ENCODE results near the gene ZNF609.

The ZNF609 gene

DNA sequence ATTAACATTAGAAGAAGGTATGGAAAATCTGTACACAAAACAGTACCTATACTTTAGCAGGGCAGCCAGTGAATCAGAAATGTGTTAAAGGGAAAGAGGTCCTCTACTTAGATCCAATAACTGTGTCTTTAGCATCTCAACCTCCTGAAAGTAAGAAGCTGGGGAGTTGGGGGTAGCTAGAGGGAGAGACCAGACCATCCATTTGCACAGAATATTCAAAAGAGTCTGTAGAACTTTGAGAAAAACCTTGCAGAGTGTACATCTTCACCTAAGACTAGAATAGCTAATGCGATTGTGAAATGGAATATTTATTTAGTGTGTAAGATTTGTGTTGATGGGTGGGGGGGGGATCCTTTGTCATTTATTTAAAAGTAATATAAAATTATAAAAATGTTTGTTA lies 190.2 kb downstream of the ZNF609 start:
- TF ChIP-seq TAF1 (IDR thresholded peaks at IDR 0.05; ENCODE audit: low read depth, low read length), result no peak
- no peak for TF ChIP-seq SPI1 (IDR thresholded peaks at IDR 0.05; ENCODE audit: low read depth, low read length)
- no peak for TF ChIP-seq POU2F2 (IDR thresholded peaks at IDR 0.05; ENCODE audit: low read depth, low read length)
- TF ChIP-seq POLR2AphosphoS5 (IDR thresholded peaks at IDR 0.05; ENCODE audit: low read depth, low read length), result no peak
- TF ChIP-seq POLR2A (IDR thresholded peaks at IDR 0.05; ENCODE audit: low read depth, low read length), result no peak
- TF ChIP-seq PAX5 (IDR thresholded peaks at IDR 0.05; ENCODE audit: insufficient read depth, low read length, severe bottlenecking), result no peak
- no peak for FAIRE-seq

DNA sequence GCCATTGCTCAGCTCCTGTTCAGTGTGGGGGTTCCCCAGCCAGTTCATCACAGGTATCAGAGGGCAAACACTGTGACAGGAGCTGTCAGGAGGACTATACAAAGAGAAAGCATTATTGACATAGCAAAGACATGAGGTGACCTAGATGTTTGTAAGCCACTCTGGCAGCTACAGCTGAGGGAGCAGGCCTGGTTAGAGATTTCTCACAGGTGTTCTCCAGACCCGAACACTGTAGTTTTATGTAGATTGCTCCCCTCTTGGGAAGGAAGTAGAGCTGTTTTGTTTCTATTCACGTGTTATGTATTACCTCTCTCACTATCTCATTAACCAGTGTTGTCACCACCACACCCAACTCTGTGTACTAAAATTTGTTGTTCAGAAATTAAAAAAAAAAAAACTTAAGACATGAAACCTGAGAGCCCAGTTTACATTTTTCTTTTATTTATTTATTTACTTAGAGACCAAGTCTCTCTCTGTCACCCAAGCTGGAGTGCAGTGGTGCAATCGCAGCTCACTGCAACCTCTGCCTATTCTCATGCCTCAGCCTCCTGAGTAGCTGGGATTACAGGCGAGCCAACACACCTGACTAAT lies 191.3 kb downstream of the ZNF609 start:
- peak; percentile 93 for FAIRE-seq
- DNase-seq (ENCODE audit: insufficient read length, low spot score), result no peak

More for the DNA sequence above, 190.2 kb downstream of the ZNF609 start:
- no peak for DNase-seq (ENCODE audit: insufficient read length, low spot score)

DNA sequence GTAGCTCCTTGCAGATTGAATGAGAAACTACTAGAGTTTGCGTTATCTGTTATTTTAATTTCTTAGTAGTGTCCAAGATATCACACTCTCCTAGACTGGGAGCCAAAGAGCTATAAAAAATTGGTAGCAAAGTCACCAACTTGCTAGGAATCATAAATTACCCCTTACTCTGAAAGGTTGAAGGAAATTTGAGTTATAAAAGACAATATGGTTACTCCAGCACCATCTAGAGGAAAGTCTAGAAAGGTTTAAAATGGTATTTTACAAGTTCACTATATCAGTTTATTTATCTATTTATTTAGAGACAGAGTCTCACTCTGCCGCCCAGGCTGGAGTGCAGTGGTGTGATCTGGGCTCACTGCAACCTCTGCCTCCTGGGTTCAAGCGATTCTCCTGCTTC lies 193.4 kb downstream of the ZNF609 start:
- no peak for FAIRE-seq
- TF ChIP-seq SPI1 (IDR thresholded peaks at IDR 0.05; ENCODE audit: low read depth, low read length) (no peak), TAF1 (IDR thresholded peaks at IDR 0.05; ENCODE audit: low read depth, low read length) (no peak), POLR2AphosphoS5 (IDR thresholded peaks at IDR 0.05; ENCODE audit: low read depth, low read length) (no peak), POU2F2 (IDR thresholded peaks at IDR 0.05; ENCODE audit: low read depth, low read length) (no peak), PAX5 (IDR thresholded peaks at IDR 0.05; ENCODE audit: insufficient read depth, low read length, severe bottlenecking) (no peak), POLR2A (IDR thresholded peaks at IDR 0.05; ENCODE audit: low read depth, low read length) (no peak)
- no peak for DNase-seq (ENCODE audit: insufficient read length, low spot score)

More for the DNA sequence above, 191.3 kb downstream of the ZNF609 start:
- TF ChIP-seq TAF1 (IDR thresholded peaks at IDR 0.05; ENCODE audit: low read depth, low read length), result no peak
- TF ChIP-seq POU2F2 (IDR thresholded peaks at IDR 0.05; ENCODE audit: low read depth, low read length), result peak; percentile 60; the same call in 1 of the 2 replicates

DNA sequence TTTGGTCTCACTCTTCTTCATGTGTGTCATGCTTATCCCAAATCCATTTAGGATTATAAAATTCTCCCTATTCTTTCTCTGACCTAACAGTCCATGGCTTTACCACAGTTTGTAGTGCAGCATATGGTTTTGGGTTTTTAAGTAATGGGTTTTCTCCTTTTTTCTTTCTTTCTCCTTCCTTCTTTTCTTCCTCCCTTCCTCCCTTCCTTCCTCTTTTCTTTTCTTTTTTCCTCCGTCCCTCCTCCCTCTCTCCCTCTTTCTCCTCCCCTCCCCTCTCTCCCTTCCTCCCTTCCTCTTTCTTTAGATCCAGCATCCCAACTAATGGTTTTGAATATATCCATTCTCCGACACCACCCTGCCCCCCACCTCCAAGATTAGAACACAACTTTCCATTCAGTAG lies 196.1 kb downstream of the ZNF609 start:
- TF ChIP-seq POLR2A (IDR thresholded peaks at IDR 0.05; ENCODE audit: low read depth, low read length), result no peak
- no peak for TF ChIP-seq TAF1 (IDR thresholded peaks at IDR 0.05; ENCODE audit: low read depth, low read length)
- TF ChIP-seq POLR2AphosphoS5 (IDR thresholded peaks at IDR 0.05; ENCODE audit: low read depth, low read length), result no peak
- TF ChIP-seq PAX5 (IDR thresholded peaks at IDR 0.05; ENCODE audit: insufficient read depth, low read length, severe bottlenecking), result no peak
- no peak for TF ChIP-seq SPI1 (IDR thresholded peaks at IDR 0.05; ENCODE audit: low read depth, low read length)
- no peak for TF ChIP-seq POU2F2 (IDR thresholded peaks at IDR 0.05; ENCODE audit: low read depth, low read length)
- DNase-seq (ENCODE audit: insufficient read length, low spot score) (no peak), FAIRE-seq (no peak)

DNA sequence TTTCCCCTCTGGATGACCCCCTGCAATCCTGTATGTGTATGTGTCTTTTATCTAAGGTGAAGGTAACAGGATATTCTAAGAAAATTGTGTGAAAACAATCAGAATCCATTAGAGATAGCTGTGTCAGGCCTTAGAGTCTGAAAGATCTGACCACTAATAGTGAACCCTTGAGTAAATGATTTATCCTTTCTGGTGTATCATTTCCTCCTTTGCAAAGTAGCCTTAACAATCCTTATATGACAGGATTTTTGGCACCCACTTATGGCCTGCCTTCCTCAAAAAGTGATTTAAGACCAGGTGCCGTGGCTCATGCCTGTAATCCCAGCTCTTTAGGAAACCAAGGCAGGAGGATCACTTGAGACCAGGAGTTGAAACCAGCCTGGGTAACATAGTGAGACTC lies 204.8 kb downstream of the ZNF609 start:
- DNase-seq (ENCODE audit: insufficient read length, low spot score) (no peak), FAIRE-seq (no peak)
- TF ChIP-seq POLR2AphosphoS5 (IDR thresholded peaks at IDR 0.05; ENCODE audit: low read depth, low read length) (no peak), SPI1 (IDR thresholded peaks at IDR 0.05; ENCODE audit: low read depth, low read length) (peak; percentile 33; the same call in 1 of the 2 replicates), POLR2A (IDR thresholded peaks at IDR 0.05; ENCODE audit: low read depth, low read length) (no peak), TAF1 (IDR thresholded peaks at IDR 0.05; ENCODE audit: low read depth, low read length) (no peak)

DNA sequence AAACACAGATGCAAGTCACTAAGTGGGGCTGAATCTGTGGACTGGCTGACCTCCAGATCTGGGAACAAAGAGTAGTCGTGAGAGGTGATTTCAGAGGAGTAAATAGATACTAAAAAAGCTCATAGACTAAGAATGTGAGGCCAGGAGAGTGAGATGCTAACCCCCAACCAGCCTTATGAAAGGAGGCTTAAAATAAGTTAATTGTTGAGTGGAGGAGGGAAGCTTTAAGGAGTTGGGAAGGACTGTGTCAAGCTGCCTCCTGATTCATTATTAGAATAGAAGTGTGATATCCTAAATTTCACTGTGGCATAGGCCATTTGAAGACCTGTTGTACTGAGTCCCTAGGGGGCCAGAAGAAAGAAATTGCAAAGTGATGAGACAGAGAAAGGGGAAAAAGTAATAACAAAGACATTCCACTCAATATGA lies 207.4 kb downstream of the ZNF609 start:
- no peak for TF ChIP-seq SPI1 (IDR thresholded peaks at IDR 0.05; ENCODE audit: low read depth, low read length)
- TF ChIP-seq POU2F2 (IDR thresholded peaks at IDR 0.05; ENCODE audit: low read depth, low read length), result no peak
- no peak for TF ChIP-seq PAX5 (IDR thresholded peaks at IDR 0.05; ENCODE audit: insufficient read depth, low read length, severe bottlenecking)
- TF ChIP-seq POLR2AphosphoS5 (IDR thresholded peaks at IDR 0.05; ENCODE audit: low read depth, low read length), result no peak
- no peak for TF ChIP-seq TAF1 (IDR thresholded peaks at IDR 0.05; ENCODE audit: low read depth, low read length)
- no peak for TF ChIP-seq POLR2A (IDR thresholded peaks at IDR 0.05; ENCODE audit: low read depth, low read length)
- FAIRE-seq (no peak), DNase-seq (ENCODE audit: insufficient read length, low spot score) (no peak)

DNA sequence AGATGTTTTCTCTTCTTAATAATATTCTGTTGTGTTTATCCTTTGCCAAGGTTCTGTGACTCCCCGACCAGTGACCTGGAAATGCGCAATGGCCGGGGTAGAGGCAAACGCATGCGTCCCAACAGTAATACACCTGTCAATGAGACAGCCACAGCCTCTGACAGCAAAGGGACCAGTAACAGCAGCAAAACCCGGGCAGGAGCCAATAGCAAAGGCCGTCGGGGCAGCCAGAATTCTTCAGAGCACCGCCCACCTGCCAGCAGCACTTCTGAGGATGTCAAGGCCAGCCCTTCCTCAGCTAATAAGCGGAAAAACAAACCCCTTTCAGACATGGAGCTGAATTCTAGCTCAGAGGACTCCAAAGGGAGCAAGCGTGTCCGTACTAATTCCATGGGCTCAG lies 213.5 kb downstream of the ZNF609 start:
- DNase-seq (ENCODE audit: insufficient read length, low spot score), result no peak
- TF ChIP-seq POU2F2 (IDR thresholded peaks at IDR 0.05; ENCODE audit: low read depth, low read length), result no peak
- FAIRE-seq, result no peak

DNA sequence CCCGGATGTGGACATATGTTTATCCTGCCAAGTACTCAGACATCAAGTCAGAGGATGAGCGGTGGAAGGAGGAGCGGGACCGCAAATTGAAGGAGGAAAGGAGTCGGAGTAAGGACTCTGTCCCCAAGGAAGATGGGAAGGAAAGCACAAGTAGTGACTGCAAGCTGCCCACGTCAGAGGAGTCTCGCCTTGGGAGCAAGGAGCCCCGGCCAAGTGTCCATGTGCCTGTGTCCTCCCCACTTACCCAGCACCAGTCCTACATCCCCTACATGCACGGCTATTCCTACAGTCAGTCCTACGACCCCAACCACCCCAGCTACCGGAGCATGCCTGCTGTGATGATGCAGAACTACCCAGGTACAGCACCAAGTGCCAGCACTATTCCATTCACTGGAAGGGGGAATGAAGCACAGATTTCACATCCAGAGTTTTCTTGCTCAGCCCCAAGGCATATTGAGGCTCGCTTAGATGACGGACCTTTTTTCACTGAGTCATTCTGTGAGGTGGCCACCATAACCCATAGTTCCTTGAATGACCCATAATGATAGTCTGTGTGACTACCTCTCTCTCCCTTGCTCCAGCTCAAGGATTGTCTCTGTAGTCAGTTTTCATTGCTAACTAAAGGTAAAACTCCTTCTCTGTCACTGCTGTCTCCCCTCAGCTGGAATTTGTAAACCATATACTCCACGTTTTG lies 217.9 kb downstream of the ZNF609 start:
- no peak for DNase-seq (ENCODE audit: insufficient read length, low spot score)
- no peak for FAIRE-seq
- TF ChIP-seq POU2F2 (IDR thresholded peaks at IDR 0.05; ENCODE audit: low read depth, low read length) (no peak), POLR2AphosphoS5 (IDR thresholded peaks at IDR 0.05; ENCODE audit: low read depth, low read length) (no peak), PAX5 (IDR thresholded peaks at IDR 0.05; ENCODE audit: insufficient read depth, low read length, severe bottlenecking) (no peak), POLR2A (IDR thresholded peaks at IDR 0.05; ENCODE audit: low read depth, low read length) (no peak), TAF1 (IDR thresholded peaks at IDR 0.05; ENCODE audit: low read depth, low read length) (no peak), SPI1 (IDR thresholded peaks at IDR 0.05; ENCODE audit: low read depth, low read length) (no peak)

DNA sequence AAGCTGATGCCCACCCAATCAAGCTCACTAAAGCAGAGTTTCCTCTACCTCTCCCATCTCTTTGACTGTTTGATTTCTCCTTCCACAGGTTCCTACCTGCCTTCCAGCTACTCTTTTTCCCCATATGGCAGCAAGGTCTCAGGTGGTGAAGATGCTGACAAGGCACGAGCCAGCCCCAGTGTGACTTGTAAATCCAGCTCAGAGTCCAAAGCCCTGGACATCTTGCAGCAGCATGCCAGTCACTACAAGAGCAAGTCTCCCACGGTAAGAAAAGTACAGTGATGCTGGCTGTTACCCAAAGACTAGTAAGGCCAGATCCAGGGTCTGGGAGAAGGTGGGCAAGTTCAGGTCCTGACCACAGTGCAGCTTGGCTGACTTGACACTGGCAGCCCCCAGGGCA lies 219.7 kb downstream of the ZNF609 start:
- no peak for FAIRE-seq
- TF ChIP-seq POLR2AphosphoS5 (IDR thresholded peaks at IDR 0.05; ENCODE audit: low read depth, low read length) (no peak), PAX5 (IDR thresholded peaks at IDR 0.05; ENCODE audit: insufficient read depth, low read length, severe bottlenecking) (no peak), POU2F2 (IDR thresholded peaks at IDR 0.05; ENCODE audit: low read depth, low read length) (no peak), POLR2A (IDR thresholded peaks at IDR 0.05; ENCODE audit: low read depth, low read length) (no peak), SPI1 (IDR thresholded peaks at IDR 0.05; ENCODE audit: low read depth, low read length) (no peak)

DNA sequence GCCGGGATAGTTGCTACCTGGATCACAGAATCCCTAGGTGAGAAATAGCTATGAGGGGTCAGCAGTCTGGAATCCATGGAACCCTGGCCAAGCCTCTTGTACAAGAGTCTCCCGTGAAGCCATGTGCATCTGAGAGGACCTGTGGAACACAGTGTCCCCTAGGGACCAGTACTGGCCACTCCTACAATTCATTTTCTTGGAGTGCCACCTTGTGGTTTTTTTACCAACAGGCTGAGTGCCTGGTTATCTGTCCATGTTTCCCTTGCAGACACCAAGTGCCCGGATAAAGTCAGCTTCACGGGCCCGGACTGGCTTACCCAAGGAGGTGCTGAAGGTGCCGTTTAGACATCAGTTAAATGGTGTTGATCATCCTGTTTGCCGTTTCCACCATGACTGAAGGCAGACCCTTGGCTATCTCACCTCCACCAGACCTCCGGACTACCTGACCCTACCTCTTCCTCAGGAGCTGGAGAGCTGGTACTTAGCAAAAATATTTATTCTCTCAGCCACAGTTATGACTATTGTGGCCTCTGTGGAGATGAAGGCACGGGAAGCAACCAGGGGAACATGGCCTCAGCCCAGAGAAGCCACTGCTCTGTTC lies 221.1 kb downstream of the ZNF609 start:
- DNase-seq (ENCODE audit: insufficient read length, low spot score) (peak; percentile 34), FAIRE-seq (no peak)
- no peak for TF ChIP-seq SPI1 (IDR thresholded peaks at IDR 0.05; ENCODE audit: low read depth, low read length)
- no peak for TF ChIP-seq POU2F2 (IDR thresholded peaks at IDR 0.05; ENCODE audit: low read depth, low read length)
- TF ChIP-seq POLR2AphosphoS5 (IDR thresholded peaks at IDR 0.05; ENCODE audit: low read depth, low read length), result no peak
- no peak for TF ChIP-seq PAX5 (IDR thresholded peaks at IDR 0.05; ENCODE audit: insufficient read depth, low read length, severe bottlenecking)
- TF ChIP-seq TAF1 (IDR thresholded peaks at IDR 0.05; ENCODE audit: low read depth, low read length), result no peak
- TF ChIP-seq POLR2A (IDR thresholded peaks at IDR 0.05; ENCODE audit: low read depth, low read length), result no peak

More for the DNA sequence above, 219.7 kb downstream of the ZNF609 start:
- no peak for DNase-seq (ENCODE audit: insufficient read length, low spot score)
